Stimulated activated CD4-positive, alpha-beta T cell treated with anti-CD3 and anti-CD28 coated beads, Interleukin-1b, Interleukin-23, amount 100 ng/mL, for 48 hours (primary cell): ENCODE measurements around the gene PDZRN3.
"Not testable (repeated sequence)": the region's sequence is repeated elsewhere in the genome, so short reads cannot be mapped to it uniquely, and the experiment has no call there.

Experiments used
- DNase-seq: peaks from one replicate; pipeline ENCODE4 v3.0.0-alpha.2; 2020

Gene PDZRN3

DNA sequence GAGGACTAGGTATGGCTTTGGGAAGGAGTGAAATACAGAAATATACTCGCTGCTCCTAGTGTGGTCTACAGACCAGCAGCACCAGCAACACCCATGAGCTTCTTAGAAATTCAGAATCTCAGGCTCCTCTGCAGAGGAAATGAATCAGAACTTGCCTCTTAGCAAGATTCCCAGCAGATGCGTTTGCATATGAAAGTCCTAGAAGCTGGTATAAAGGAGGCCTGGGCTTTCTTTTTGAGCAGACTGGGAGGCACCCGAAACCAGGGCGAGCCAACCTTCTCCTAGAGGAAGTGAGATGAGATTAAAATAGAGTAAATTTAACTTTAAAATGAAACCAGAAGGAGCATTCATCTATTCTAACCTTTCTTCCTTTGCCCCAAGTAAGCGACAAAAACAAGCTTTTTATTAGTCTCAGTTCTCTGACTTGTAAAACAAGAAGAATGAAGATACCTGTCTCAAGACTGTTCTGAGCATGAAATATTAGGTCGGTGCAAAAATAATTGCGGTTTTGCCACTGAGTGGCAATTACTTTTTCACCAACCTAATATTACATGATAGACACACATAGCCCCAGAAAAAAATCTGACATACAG lies 140.0 kb downstream of the PDZRN3 start:
- DNase-seq = no peak

- DNase-seq = no peak
Measured at GRCh38 chr3:73481888-73482287, 142.9 kb downstream of the PDZRN3 start.

DNA sequence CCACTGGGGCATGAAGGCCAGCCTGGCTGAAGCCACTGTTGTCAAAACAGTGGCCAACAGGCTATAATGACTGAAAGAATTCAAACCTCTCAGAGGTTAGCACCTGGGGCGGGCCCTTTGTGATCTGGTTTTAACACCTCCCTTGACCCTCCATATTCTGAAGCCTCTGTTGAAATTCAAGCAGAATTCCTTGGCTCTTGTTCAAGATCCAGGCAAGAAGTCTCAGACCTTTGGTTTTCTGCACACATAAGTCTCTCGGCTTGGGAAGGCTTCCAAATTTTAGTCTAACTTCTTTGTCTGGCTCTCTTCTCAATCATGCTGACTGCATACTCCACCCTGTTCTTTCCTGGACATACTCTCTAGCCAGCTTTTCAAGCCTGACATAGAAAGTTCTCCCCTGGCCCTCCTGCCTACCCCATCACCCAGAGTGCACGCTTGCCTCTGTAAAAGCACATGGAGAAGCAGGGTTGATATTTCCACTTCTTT lies 144.5 kb downstream of the PDZRN3 start:
- DNase-seq = no peak

DNA sequence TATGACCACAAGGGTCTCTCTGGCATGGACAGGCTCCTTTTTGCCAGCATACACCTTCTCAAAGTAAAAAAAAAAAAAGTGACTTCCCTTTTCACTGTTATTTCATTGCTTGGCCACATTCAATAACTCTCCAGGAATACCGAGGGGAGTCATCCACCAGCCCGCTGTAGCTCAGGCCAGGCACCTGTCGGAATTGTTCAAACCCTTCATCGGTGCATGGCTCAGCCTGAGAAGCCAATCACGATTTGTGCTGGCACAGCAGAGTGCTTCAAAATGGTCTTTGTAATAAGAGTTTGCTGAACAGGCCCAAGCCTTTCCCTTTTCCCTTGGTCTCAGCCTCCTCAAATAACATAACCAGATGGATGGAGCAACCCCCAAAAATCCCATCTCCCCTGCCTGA lies 145.4 kb downstream of the PDZRN3 start:
- DNase-seq = no peak

GRCh38 chr3:73478858-73479257 lies 145.9 kb downstream of the PDZRN3 start:
- no peak for DNase-seq

GRCh38 chr3:73475717-73476116 lies 149.0 kb downstream of the PDZRN3 start:
- DNase-seq = no peak

GRCh38 chr3:73475175-73475574 lies 149.6 kb downstream of the PDZRN3 start:
- DNase-seq = no peak

DNA sequence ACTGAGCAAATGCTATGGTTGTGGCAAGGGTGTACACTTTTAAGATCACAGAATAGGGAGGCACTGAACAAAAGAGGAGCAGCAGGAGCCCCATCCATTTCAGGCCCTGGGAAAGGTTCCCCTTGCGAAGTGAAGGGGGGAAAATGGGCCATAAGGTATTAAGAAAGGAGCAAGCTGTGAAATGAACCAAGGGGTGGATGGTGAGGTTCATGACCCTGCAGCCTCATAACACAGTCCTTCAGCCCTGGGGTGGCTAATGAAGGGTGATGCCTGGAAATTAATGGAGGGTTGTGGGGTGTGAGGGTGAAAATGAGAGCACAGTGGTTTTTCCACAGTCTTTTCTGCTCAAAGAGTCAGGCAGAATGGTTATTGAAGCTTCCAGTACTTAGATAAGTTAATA lies 150.1 kb downstream of the PDZRN3 start:
- no peak for DNase-seq

DNA sequence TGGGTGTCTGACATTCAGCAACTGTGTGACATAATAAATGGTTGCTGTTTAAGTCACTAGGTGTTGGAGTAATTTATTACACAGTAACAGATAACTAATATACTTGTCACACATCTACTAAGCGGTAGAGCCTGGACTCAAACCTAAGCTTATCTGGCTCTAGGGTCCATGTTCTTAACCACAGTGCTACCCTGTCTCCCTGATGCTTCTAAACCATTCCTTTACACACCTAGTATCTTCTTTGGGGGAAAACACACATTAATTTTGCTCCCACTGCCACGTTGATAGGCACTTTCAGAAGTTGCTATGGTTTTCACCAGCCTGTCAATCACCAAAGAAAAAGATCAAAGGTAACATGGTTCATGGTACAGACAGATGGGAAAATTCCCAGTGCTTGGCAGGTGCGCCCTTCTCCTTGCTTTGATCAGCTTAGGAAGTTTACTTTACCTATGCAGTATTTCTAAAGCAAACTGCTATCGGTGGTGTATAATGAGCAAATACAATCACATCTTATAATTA lies 150.8 kb downstream of the PDZRN3 start:
- DNase-seq = no peak

GRCh38 chr3:73473181-73473897 lies 151.4 kb downstream of the PDZRN3 start:
- DNase-seq = no peak

- DNase-seq = no peak
Measured at GRCh38 chr3:73471986-73472787, 152.6 kb downstream of the PDZRN3 start.

- no peak for DNase-seq
Measured at GRCh38 chr3:73470860-73471259, 153.9 kb downstream of the PDZRN3 start.

GRCh38 chr3:73469331-73469730 lies 155.4 kb downstream of the PDZRN3 start:
- no peak for DNase-seq

- no peak for DNase-seq
Measured at GRCh38 chr3:73467211-73467610, 157.5 kb downstream of the PDZRN3 start.

GRCh38 chr3:73465926-73466325 lies 158.8 kb downstream of the PDZRN3 start:
- no peak for DNase-seq

- DNase-seq = not testable (repeated sequence)
Measured at GRCh38 chr3:73464126-73464525, 160.6 kb downstream of the PDZRN3 start.

GRCh38 chr3:73461547-73461946 lies 163.2 kb downstream of the PDZRN3 start:
- no peak for DNase-seq

- DNase-seq = no peak
Measured at GRCh38 chr3:73459711-73460110, 165.0 kb downstream of the PDZRN3 start.

GRCh38 chr3:73453666-73454065 lies 171.1 kb downstream of the PDZRN3 start:
- DNase-seq = no peak

DNA sequence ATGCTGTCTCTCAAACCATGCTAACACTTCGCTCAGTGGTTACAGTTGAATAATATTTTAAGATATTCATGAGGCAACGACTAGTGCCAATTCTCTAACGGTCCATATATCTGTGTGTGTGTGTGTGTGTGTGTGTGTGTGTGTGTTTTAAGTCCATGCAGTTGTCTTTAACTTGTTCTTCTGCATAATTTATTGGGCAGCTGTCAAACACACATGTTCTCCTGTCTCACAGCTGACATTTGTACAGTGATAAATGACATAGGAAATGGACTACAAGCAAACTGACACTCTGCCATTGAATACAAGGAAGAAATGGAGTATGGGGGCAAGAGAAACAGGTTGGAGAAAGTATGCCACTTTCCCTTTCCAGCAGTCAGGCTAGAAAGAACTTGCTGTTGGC lies 172.0 kb downstream of the PDZRN3 start:
- DNase-seq = no peak

DNA sequence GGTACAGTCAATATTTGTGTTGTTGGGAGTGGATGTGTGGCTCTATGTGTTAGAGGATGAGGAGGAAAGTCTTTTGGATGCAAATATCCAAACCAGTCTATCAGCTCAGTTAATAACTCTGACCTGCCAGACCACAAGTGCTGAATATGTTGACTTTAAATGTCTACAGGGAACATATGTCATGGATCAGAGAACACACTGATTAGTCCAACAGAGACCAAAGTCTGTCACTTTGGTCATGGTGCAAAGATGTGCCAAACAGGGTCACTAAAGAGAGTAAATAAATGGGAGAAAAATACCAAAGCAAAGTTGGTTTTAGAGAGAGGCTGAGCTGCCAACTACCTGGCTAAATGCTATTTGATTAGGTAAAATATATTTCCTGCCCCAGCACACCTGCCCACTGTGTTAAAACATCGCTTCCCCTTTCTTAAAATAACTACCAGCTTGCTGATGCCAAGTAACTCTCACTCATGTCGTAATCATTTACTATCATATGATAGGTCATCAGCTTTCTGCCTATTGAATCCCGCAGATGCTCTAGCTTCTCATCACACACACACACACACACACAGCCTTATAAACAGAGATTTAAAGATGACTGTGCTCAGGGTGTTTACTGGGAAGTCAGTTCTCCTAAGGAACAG lies 173.3 kb downstream of the PDZRN3 start:
- DNase-seq = no peak

GRCh38 chr3:73449774-73450173 lies 175.0 kb downstream of the PDZRN3 start:
- DNase-seq = no peak

- no peak for DNase-seq
Measured at GRCh38 chr3:73448761-73449301, 175.9 kb downstream of the PDZRN3 start.
